Tibial nerve (tissue), 4 donors: ENCODE data around the gene TRPV4. TPM values are rescaled to one million over a fixed set of nuclear protein-coding genes. Genes with fewer than 3 reads are reported as not detected.

ENCODE experiments used
- DNase-seq, 2 donors: peaks; one replicate each; pipeline ENCODE4 v3.0.0-alpha.2; 2019; ENCODE audit warnings: low spot score in 2 of 2
- H3K27ac ChIP-seq, 4 donors: fragments of 200-600 bp; sonication (generic) in 3 of 4; one replicate each; pipeline ENCODE4 v1.5.1; 2017 to 2019; ENCODE audit warnings: mild to moderate bottlenecking in 1 of 4
- H3K27me3 ChIP-seq, 2 donors: fragments of 200-600 bp; sonication (generic) in 1 of 2; one replicate each; pipeline versions ENCODE4 v1.5.1 to v1.6.0; 2017 to 2019
- H3K36me3 ChIP-seq, 3 donors: fragments of 200-600 bp; sonication (generic); one replicate each; pipeline ENCODE4 v1.5.1; 2018 to 2019
- H3K4me1 ChIP-seq, 4 donors: fragments of 200-600 bp; sonication (generic) in 3 of 4; one replicate each; pipeline ENCODE4 v1.5.1; 2017 to 2019
- H3K4me3 ChIP-seq, 4 donors: fragments of 200-600 bp; sonication (generic) in 3 of 4; one replicate each; pipeline ENCODE4 v1.5.1; 2017 to 2019; ENCODE audit warnings: mild to moderate bottlenecking in 1 of 4, moderate library complexity in 1 of 4
- H3K9me3 ChIP-seq, 4 donors: fragments of 200-600 bp; sonication (generic) in 3 of 4; one replicate each; pipeline ENCODE4 v1.5.1; 2017 to 2019
- CTCF ChIP-seq, 5 experiments: fragments of 200-600 bp in 3 of 5; fragments of 450-650 bp in 2 of 5; sonication (generic) in 3 of 5; IDR thresholded peaks; one replicate each; pipeline ENCODE4 v1.5.1; 2016 to 2019; ENCODE audit warnings: antibody characterized with exemption in 5 of 5, mild to moderate bottlenecking in 3 of 5, moderate library complexity in 2 of 5
- EP300 ChIP-seq, 2 donors: sonication (generic); formaldehyde crosslinking; IDR thresholded peaks; one replicate each; pipeline ENCODE4 v1.6.1; 2017; ENCODE audit warnings: antibody characterized with exemption in 2 of 2, mild to moderate bottlenecking in 1 of 2
- POLR2A ChIP-seq, 2 donors: fragments of 450-650 bp; IDR thresholded peaks; one replicate each; pipeline ENCODE4 v1.6.1; 2017; ENCODE audit warnings: antibody characterized with exemption in 2 of 2, mild to moderate bottlenecking in 2 of 2, moderate library complexity in 2 of 2
- WGBS, 2 donors: methylation state at CpG; one replicate each; pipeline ENCODE4 v1.1.5; 2018; 5-methylcytosine and 5-hydroxymethylcytosine counted together
- small RNA-seq: library from RNA; depleted of rRNA; stranded (forward); fragments of <200 nt; gene quantifications from one replicate; pipeline ENCODE3, GENCODE V24; 2016
- total RNA-seq, 4 donors: library from RNA; depleted of rRNA; stranded (reverse); fragments of >200 nt; gene quantifications; one replicate each; pipeline ENCODE4 v1.1.0, GENCODE V29; 2016

Gene TRPV4
- total RNA-seq, 4 donors from 2014 or later, result 0.42 to 3.0 (median 1.4) TPM

- WGBS, 2 donors, result 37 to 38% methylated on average over 21 to 22 of the region's 22 CpGs
- Histone ChIP-seq H3K36me3 (no peaks in the 10 kb centered on the region), H3K4me1 (peaks cover 0 to 45% (median 2%) of the 10 kb centered on the region in 4 donors), H3K4me3 (no peak overlapping the region), H3K27ac (no peak overlapping the region), H3K9me3 (no peaks in the 10 kb centered on the region), H3K27me3 (peaks cover 0 to 17% of the 10 kb centered on the region in 2 donors)
- TF ChIP-seq CTCF (IDR thresholded peaks at IDR 0.05) (no peak), POLR2A (IDR thresholded peaks at IDR 0.05) (no peak), EP300 (IDR thresholded peaks at IDR 0.05) (no peak)
- DNase-seq, result no peak
These were observed 98.8 kb downstream of the TRPV4 start for GRCh38 chr12:109734219-109735000.

Small RNAs within 50 kb of the gene (small RNA-seq; reads per million reads assigned to genes)
- gene MIR4497 (not detected), gene RN7SL441P (not detected)

Other genes with a start within 250 kb of the TRPV4 start
- 1 to 10 TPM; 1.3 to 3.3 (median 1.9) TPM for gene FAM222A, start 119.6 kb downstream of the TRPV4 start, total RNA-seq
- gene GLTP, start 47.1 kb upstream of the TRPV4 start, total RNA-seq, result 10 to 100 TPM; 42.0 to 71.7 (median 49.7) TPM
- 10 to 100 TPM; 11.4 to 39.6 (median 21.1) TPM for gene TCHP, start 66.9 kb upstream of the TRPV4 start, total RNA-seq
- gene GIT2, start 163.0 kb upstream of the TRPV4 start, total RNA-seq, result 10 to 100 TPM; 39.8 to 62.9 (median 55.5) TPM
- gene ANKRD13A, start 166.0 kb upstream of the TRPV4 start, total RNA-seq, result 10 to 100 TPM; 38.5 to 69.0 (median 51.7) TPM
- 10 to 100 TPM; 19.4 to 29.7 (median 22.5) TPM for gene C12orf76, start 215.1 kb upstream of the TRPV4 start, total RNA-seq